ENCODE data around the gene PTPRM. TPM values are rescaled to one million over a fixed set of nuclear protein-coding genes. Genes with fewer than 3 reads are reported as not detected.

Gene PTPRM
- total and polyA plus RNA-seq, 2 of the 4 experiments (the other 2 are of a cell fraction) = 28.3 to 51.2 TPM

GRCh38 chr18:7940379-7940778 lies 373.3 kb downstream of the PTPRM start:
- Histone ChIP-seq H2AK5ac (ENCODE audit: low read depth, low read length) (no peak overlapping the region), H4K5ac (ENCODE audit: low read depth, low read length) (no peak overlapping the region), H2AK9ac (replicated peaks; ENCODE audit: low read depth, low read length, poor library complexity) (no peak overlapping the region), H2BK5ac (ENCODE audit: low read depth, low read length, poor library complexity, severe bottlenecking) (no peak overlapping the region), H3K14ac (replicated peaks; ENCODE audit: low read depth, low read length) (no peak overlapping the region), H3K4me1 (ENCODE audit: control insufficient read depth, insufficient read depth, low read length) (peaks cover 4% of the 10 kb centered on the region), H3K36me3 (ENCODE audit: control insufficient read depth, insufficient read depth, low read length) (no peaks in the 10 kb centered on the region), H3K56ac (ENCODE audit: extremely low read depth, insufficient read depth, low read length) (no peak overlapping the region), H3K4me2 (ENCODE audit: low read depth, low read length) (no peak overlapping the region), H3K27ac (ENCODE audit: insufficient read depth, low read length) (no peak overlapping the region), H3K79me1 (ENCODE audit: low read depth in 1 of 2, low read length in 2 of 2) (peaks cover 0 to 2% of the 10 kb centered on the region in 2 experiments; a peak in 1 of 4 replicates), H2BK15ac (ENCODE audit: low read depth, low read length) (no peak overlapping the region), H3K23ac (ENCODE audit: low read depth, low read length) (no peak overlapping the region), H3K9me1 (ENCODE audit: insufficient read depth, low read length) (peaks cover 6% of the 10 kb centered on the region; the same call in 1 of the 2 replicates), H4K91ac (ENCODE audit: insufficient read depth, low read depth, low read length) (no peak overlapping the region), H3K9ac (ENCODE audit: low read depth, low read length) (no peak overlapping the region), H3K4me3 (ENCODE audit: insufficient read depth, low read depth, low read length) (no peak overlapping the region), H3K18ac (ENCODE audit: low read depth, low read length) (no peak overlapping the region), H3K27me3 (ENCODE audit: control insufficient read depth, insufficient read depth, low read length) (no peaks in the 10 kb centered on the region), H2AFZ (replicated peaks; ENCODE audit: low read length, poor library complexity) (no peak overlapping the region), H3K9me3 (ENCODE audit: control insufficient read depth, insufficient read depth, low read length) (no peaks in the 10 kb centered on the region), H4K20me1 (ENCODE audit: insufficient read depth, low read length) (no peaks in the 10 kb centered on the region), H2BK20ac (ENCODE audit: low read depth, low read length) (no peak overlapping the region), H3K4ac (ENCODE audit: low read depth, low read length) (no peak overlapping the region), H4K8ac (ENCODE audit: low read depth in 2 of 2, low read length in 2 of 2) (no peak overlapping the region), H2BK120ac (ENCODE audit: low read depth, low read length) (no peak overlapping the region)
- dilution Hi-C loops (cut with HindIII; ENCODE audit: low sequenced_read_pairs, unreplicated experiment) = no loop called here
- POLR2A ChIA-PET (ENCODE audit: unreplicated experiment) = no interaction called here
- DNase-seq (no peak), ATAC-seq (ENCODE audit: low read depth) (no peak)
- intact Hi-C loops (cut with micrococcal nuclease) = no loop called here
- WGBS, 2 experiments (ENCODE audit: extremely low coverage in 2 of 2, insufficient read length in 1 of 2) = 80% methylated on average over 1 of the region's 5 CpGs; no CpG with 5 or more reads in 1 of the 2 experiments
- TF ChIP-seq RAD21 (IDR thresholded peaks at IDR 0.05; ENCODE audit: low read length) (no peak), CTCF (conservative IDR thresholded peaks at IDR 0.05; ENCODE audit: low read depth, low read length) (no peak), BHLHE40 (IDR thresholded peaks at IDR 0.05; ENCODE audit: low read depth, low read length) (no peak), USF2 (IDR thresholded peaks at IDR 0.05; ENCODE audit: low read depth, low read length) (no peak), SMC3 (IDR thresholded peaks at IDR 0.05; ENCODE audit: low read depth, low read length) (no peak), MXI1 (IDR thresholded peaks at IDR 0.05; ENCODE audit: borderline replicate concordance, low read depth, low read length) (no peak), FOS (IDR thresholded peaks at IDR 0.05; ENCODE audit: low read depth, low read length) (no peak), POLR2A (IDR thresholded peaks at IDR 0.05; ENCODE audit: low read depth, low read length) (no peak), MAZ (IDR thresholded peaks at IDR 0.05; ENCODE audit: borderline replicate concordance, low read depth, low read length) (no peak)
- TF ChIP-seq, protein P1, sequence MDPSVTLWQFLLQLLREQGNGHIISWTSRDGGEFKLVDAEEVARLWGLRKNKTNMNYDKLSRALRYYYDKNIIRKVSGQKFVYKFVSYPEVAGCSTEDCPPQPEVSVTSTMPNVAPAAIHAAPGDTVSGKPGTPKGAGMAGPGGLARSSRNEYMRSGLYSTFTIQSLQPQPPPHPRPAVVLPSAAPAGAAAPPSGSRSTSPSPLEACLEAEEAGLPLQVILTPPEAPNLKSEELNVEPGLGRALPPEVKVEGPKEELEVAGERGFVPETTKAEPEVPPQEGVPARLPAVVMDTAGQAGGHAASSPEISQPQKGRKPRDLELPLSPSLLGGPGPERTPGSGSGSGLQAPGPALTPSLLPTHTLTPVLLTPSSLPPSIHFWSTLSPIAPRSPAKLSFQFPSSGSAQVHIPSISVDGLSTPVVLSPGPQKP (IDR thresholded peaks at IDR 0.05; ENCODE audit: borderline replicate concordance, low read depth, low read length) = no peak
- CTCF ChIA-PET = no interaction called here
- no TSS peak for BruUV-seq (replicated peaks)
- in situ Hi-C loops (cut with MboI; ENCODE audit: low sequenced_read_pairs) = no loop called here
